IPS-18a (cell line): ENCODE results near the gene TLE6.
"Not testable (repeated sequence)": the region's sequence is repeated elsewhere in the genome, so short reads cannot be mapped to it uniquely, and the experiment has no call there.

Experiments
- H3K27ac ChIP-seq: one replicate; pipeline ENCODE4 v1.5.1; 2013; ENCODE audit warnings: low read length
- H3K27me3 ChIP-seq: one replicate; pipeline ENCODE4 v1.6.1; 2013; ENCODE audit warnings: mild to moderate bottlenecking, low read length; ENCODE audit not compliant: control insufficient read depth, insufficient read depth
- H3K36me3 ChIP-seq: one replicate; pipeline ENCODE4 v1.6.1; 2013; ENCODE audit warnings: low read depth, low read length; ENCODE audit not compliant: control insufficient read depth
- H3K4me1 ChIP-seq: one replicate; pipeline ENCODE4 v1.6.1; 2013; ENCODE audit warnings: low read depth, low read length; ENCODE audit not compliant: control insufficient read depth
- H3K4me3 ChIP-seq: one replicate; pipeline ENCODE4 v1.5.1; 2013; ENCODE audit warnings: low read length
- H3K9ac ChIP-seq: one replicate; pipeline ENCODE4 v1.6.1; 2013; ENCODE audit warnings: mild to moderate bottlenecking, low read length, moderate library complexity
- H3K9me3 ChIP-seq: one replicate; pipeline ENCODE4 v1.6.1; 2013; ENCODE audit warnings: low read depth, low read length; ENCODE audit not compliant: control insufficient read depth

TLE6 gene

DNA sequence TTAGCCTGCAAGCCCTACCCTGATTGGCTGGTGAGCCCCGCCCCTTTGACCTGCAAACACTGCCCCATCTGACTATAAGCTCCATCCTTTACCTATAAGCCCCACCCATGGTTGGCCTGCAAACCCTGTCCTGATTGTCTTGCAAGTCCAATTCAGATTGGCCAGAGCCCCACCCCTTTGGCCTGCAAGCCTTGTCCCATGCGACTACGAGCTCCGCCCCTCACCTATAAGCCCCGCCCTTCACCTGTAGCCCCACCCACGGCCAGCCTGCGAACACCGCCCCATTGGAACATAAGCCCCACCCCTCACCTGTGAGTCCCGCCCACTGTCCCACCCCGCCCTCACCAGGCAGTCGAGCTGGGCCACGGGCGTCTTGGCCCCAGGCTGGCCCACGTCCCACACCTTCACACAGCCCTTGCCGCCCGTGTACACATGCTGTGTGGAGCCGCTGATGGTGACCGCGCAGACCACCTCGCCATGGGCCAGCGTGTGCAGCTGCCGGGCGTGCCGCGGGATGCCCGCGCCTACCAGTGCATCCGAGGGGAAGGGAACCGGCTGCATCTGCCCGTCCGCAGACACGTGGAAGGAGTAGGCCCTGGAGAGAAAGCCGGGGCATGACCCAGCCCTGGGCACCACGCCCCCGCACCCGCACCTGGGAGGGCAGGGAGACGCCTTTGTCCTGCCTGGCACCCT is 28.9 kb downstream of the TLE6 start:
- Histone ChIP-seq H3K4me3 (no peak overlapping the region), H3K4me1 (no peaks in the 10 kb centered on the region), H3K27me3 (no peaks in the 10 kb centered on the region), H3K9me3 (no peaks in the 10 kb centered on the region), H3K27ac (no peak overlapping the region), H3K36me3 (no peaks in the 10 kb centered on the region), H3K9ac (no peak overlapping the region)

- H3K27ac ChIP-seq: no peak overlapping the region
- H3K27me3 ChIP-seq: no peaks in the 10 kb centered on the region
- no peaks in the 10 kb centered on the region for H3K36me3 ChIP-seq
- H3K4me3 ChIP-seq: no peak overlapping the region
- H3K4me1 ChIP-seq: peaks cover 7% of the 10 kb centered on the region
- H3K9me3 ChIP-seq: no peaks in the 10 kb centered on the region
- H3K9ac ChIP-seq: no peak overlapping the region
Observed at GRCh38 chr19:3007975-3008374, 30.6 kb downstream of the TLE6 start.

DNA sequence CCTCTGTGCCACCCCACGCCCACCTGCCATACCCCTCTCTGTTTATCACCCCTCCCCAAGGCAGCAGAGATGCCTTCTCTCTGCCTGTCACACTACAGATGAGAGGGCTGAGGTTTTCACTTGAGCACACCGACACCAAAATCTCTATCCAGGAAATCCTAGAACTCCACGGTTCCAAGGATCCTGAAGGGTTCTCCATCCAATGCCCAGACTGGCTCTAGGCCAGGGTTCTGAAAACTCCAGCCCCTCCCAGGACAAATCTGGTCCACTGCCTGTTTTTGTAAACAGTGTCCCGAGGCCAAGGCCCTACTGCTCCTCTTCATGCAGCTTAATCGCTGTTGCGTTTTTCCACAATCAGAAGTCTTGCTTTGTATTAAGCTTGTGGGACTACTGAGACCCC is 31.6 kb downstream of the TLE6 start:
- H3K9ac ChIP-seq: no peak overlapping the region
- no peaks in the 10 kb centered on the region for H3K27me3 ChIP-seq
- H3K36me3 ChIP-seq: no peaks in the 10 kb centered on the region

DNA sequence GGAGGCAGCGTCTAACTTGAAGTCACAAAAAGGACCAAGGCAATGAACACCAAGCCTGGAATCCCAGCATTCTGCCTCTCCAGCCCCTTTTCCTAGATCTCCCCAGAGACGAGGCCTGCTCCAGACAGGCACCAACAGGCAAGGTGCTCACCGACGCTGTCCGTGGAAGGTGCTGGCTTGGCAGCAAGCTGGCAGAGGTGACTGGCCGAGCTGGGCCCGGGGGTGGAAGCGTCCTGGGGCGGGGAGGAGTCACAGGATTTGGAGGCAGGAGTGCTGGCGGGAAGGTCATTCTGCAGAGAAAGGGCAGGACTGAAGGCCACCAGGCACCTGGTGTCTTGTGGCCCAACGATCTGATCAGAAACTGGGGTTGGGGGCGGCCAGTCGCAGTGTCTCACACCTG is 33.5 kb downstream of the TLE6 start:
- Histone ChIP-seq H3K9ac (no peak overlapping the region), H3K4me1 (peaks cover 7% of the 10 kb centered on the region), H3K9me3 (no peaks in the 10 kb centered on the region), H3K27ac (no peak overlapping the region), H3K36me3 (no peaks in the 10 kb centered on the region), H3K27me3 (no peaks in the 10 kb centered on the region), H3K4me3 (no peak overlapping the region)

More for the DNA sequence above, 31.6 kb downstream of the TLE6 start:
- H3K4me3 ChIP-seq: no peak overlapping the region
- no peak overlapping the region for H3K27ac ChIP-seq
- no peaks in the 10 kb centered on the region for H3K9me3 ChIP-seq
- peaks cover 7% of the 10 kb centered on the region for H3K4me1 ChIP-seq

DNA sequence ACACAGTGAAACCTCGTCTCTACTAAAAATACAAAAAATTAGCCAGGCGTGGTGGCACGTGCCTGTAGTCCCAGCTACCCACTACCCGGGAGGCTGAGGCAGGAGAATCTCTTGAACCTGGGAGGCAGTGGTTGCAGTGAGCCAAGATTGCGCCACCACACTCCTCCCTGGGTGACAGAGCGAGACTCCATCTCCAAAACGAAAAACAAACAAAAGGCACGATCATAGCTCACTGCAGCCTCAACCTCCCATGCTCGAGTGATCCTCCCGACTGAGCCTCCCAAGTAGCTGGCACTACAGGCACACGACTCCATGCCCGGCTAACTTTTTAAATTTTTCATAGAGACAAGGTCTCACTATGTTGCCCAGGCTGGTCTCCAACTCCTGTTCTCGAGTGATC is 34.7 kb downstream of the TLE6 start:
- not testable (repeated sequence) for H3K36me3 ChIP-seq, H3K27me3 ChIP-seq, H3K4me1 ChIP-seq, H3K4me3 ChIP-seq, H3K9ac ChIP-seq, H3K27ac ChIP-seq, H3K9me3 ChIP-seq

DNA sequence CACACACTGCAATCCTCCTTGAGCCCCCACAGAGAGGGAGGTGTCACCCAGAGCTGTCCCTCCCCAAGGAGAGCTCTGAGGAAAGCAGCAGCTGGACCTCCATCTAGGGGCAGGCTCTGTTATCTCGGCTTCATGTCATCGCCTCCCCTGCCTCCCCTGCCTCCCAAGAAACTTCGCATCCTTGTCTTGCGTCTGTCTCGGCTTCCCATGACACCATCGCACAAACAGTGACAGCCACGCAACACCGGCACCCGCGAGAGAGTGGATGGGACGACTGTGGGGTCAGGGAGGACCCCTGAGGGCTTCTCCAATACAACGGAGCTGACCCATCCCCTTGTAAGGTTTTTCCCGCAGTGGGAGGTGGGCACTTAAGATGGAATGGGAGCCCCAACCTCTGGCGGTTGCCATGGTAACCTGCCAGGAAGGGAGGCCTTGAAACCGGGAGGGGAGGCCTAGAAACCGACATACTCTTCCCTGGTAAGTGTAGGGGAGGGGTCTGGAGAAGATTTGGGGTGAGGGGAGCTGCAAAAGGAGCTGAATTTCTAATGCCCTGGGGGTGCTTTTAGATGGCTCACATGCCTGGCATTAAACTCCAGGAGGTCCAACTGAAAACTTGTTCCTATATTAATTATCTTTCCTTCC is 35.4 kb downstream of the TLE6 start:
- Histone ChIP-seq H3K9ac (no peak overlapping the region), H3K36me3 (no peaks in the 10 kb centered on the region), H3K9me3 (no peaks in the 10 kb centered on the region), H3K27ac (no peak overlapping the region), H3K4me3 (no peak overlapping the region), H3K27me3 (no peaks in the 10 kb centered on the region), H3K4me1 (peaks cover 7% of the 10 kb centered on the region)

DNA sequence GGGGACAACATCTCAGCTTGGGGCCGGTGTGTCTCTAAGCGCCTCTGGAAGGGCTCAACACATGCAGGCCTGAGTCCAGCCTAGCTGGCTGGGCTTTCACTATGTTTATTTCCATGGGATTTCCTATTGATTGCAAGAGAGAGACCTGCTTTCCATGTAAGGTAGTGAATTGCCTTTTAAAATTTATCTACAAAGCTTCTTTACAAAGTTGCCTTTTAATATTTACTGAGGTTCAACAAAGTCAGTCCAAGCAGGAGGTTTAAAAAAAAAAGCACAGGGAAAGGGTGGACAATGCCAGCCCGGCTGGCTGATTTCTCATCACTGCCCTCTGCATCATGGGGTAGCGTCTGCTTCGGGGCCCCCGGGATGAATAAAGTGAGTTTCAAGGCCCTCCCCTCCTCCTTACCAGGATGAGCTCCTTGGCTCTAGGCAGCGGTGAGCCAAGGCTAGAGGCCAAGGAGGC is 35.9 kb downstream of the TLE6 start:
- Histone ChIP-seq H3K9me3 (no peaks in the 10 kb centered on the region), H3K9ac (no peak overlapping the region), H3K4me3 (no peak overlapping the region), H3K27ac (no peak overlapping the region), H3K27me3 (no peaks in the 10 kb centered on the region), H3K36me3 (no peaks in the 10 kb centered on the region), H3K4me1 (peaks cover 7% of the 10 kb centered on the region)

DNA sequence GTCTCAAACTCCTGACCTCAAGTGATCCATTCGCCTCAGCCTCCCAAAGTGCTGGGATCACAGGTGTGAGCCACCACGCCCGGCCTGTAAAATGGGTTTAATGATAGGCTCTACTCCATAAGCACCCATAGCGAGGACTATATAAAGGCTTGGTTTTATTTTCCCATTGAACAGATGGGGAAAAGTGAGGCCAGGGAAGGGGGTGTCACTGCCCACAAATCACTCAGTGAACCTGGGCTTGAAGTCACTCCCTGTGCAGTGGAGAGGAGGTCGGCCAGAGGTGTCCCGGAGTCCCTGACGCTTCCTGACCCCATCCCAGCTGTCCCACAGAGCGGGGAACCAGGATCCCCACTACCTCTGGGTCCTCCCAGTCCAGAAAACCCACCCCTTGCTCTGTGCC is 36.8 kb downstream of the TLE6 start:
- no peak overlapping the region for H3K9ac ChIP-seq
- H3K9me3 ChIP-seq: no peaks in the 10 kb centered on the region
- no peaks in the 10 kb centered on the region for H3K36me3 ChIP-seq
- H3K4me3 ChIP-seq: no peak overlapping the region
- no peaks in the 10 kb centered on the region for H3K27me3 ChIP-seq
- H3K27ac ChIP-seq: no peak overlapping the region
- peaks cover 7% of the 10 kb centered on the region for H3K4me1 ChIP-seq

GRCh38 chr19:3015126-3016057 is 38.0 kb downstream of the TLE6 start:
- Histone ChIP-seq H3K4me3 (no peak overlapping the region), H3K27me3 (no peaks in the 10 kb centered on the region), H3K4me1 (peaks cover 7% of the 10 kb centered on the region), H3K9ac (no peak overlapping the region), H3K36me3 (no peaks in the 10 kb centered on the region), H3K27ac (no peak overlapping the region), H3K9me3 (no peaks in the 10 kb centered on the region)

- Histone ChIP-seq H3K4me3 (no peak overlapping the region), H3K4me1 (peaks cover under 1% of the 10 kb centered on the region), H3K27me3 (no peaks in the 10 kb centered on the region), H3K9ac (no peak overlapping the region), H3K36me3 (no peaks in the 10 kb centered on the region), H3K9me3 (no peaks in the 10 kb centered on the region), H3K27ac (no peak overlapping the region)
Observed at GRCh38 chr19:3017923-3018322, 40.6 kb downstream of the TLE6 start.

DNA sequence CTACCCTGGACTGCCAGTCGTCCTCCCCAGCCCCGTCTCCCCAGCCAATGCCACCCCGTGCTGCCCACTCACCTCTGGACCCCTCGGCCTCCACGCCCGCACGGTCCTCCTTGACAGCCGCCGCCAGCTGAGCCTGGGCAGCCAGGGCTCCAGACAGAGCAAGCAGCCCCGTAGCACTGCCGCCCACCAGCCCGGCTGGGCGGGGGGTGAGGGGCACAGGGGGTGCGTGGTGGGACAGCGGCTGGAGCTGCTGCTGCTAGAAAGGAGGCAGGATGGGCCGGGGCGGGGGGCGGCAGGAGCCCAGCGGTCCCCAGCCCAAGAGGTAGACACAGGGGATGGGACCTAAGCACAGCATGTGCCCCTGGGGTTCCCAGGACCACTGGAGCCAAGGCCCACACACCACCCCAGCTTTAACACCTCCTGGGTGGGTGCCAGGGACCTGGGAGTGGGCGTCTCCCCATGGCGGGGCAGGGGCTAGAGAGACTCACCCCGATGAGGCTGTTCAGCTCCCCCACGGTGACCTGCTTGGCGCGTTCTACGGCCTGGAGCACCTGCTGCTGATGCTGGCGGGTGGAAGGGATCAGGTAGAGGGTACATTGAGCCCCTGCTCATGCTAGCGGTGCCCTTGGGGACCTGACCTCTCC is 42.0 kb downstream of the TLE6 start:
- H3K27ac ChIP-seq: no peak overlapping the region
- peaks cover 4% of the 10 kb centered on the region for H3K27me3 ChIP-seq
- H3K4me1 ChIP-seq: no peaks in the 10 kb centered on the region
- no peaks in the 10 kb centered on the region for H3K36me3 ChIP-seq
- H3K4me3 ChIP-seq: no peak overlapping the region
- no peak overlapping the region for H3K9ac ChIP-seq
- no peaks in the 10 kb centered on the region for H3K9me3 ChIP-seq
